A673 (cell line): ENCODE data around the gene GLMP. TPM values are rescaled to one million over a fixed set of nuclear protein-coding genes. Genes with fewer than 3 reads are reported as not detected.

Experiments used
- BruUV-seq: library from RNA; stranded (reverse); fragments of 400-500 nt; replicated peaks from 2 replicates; lab custom pipeline; 2021; lab: Mats Ljungman, UMichigan
- CTCF ChIA-PET: fragments of 300-600 bp; sonication (Branson Sonifier 250); formaldehyde crosslinking; loops from one replicate; lab custom pipeline; 2022; ENCODE audit warnings: antibody characterized with exemption; lab: Charles Lee
- POLR2A ChIA-PET: fragments of 300-600 bp; sonication (Branson Sonifier 250); formaldehyde crosslinking; loops from one replicate; lab custom pipeline; 2022; ENCODE audit warnings: antibody characterized with exemption; ENCODE audit not compliant: low non-redundant PET; lab: Charles Lee
- DNase-seq: peaks from one replicate; pipeline ENCODE4 v3.0.0-alpha.2; 2015; ENCODE audit warnings: low spot score
- H3K27ac ChIP-seq: fragments of 200-600 bp; sonication (generic); 2 replicates; pipeline ENCODE4 v1.5.1; 2016; ENCODE audit warnings: mixed run types, low read depth, mild to moderate bottlenecking, mixed read lengths, antibody characterized with exemption, low read length; ENCODE audit not compliant: poor library complexity, severe bottlenecking
- H3K27me3 ChIP-seq: fragments of 200-600 bp; sonication (generic); replicated peaks from 2 replicates; pipeline ENCODE4 v1.6.1; 2017; ENCODE audit warnings: mixed run types, low read depth, mild to moderate bottlenecking, mixed read lengths, antibody characterized with exemption, low read length; ENCODE audit not compliant: insufficient read depth, poor library complexity
- H3K36me3 ChIP-seq: fragments of 200-600 bp; sonication (generic); 2 replicates; pipeline ENCODE4 v1.6.1; 2016; ENCODE audit warnings: mixed run types, mild to moderate bottlenecking, mixed read lengths, antibody characterized with exemption, low read length; ENCODE audit not compliant: insufficient read depth, poor library complexity, severe bottlenecking
- H3K4me1 ChIP-seq: fragments of 200-600 bp; sonication (generic); 2 replicates; pipeline ENCODE4 v1.6.1; 2017; ENCODE audit warnings: mixed run types, mild to moderate bottlenecking, mixed read lengths, antibody characterized with exemption, low read length; ENCODE audit not compliant: insufficient read depth, poor library complexity, severe bottlenecking
- H3K4me3 ChIP-seq: fragments of 200-600 bp; sonication (generic); 2 replicates; pipeline ENCODE4 v1.5.1; 2016; ENCODE audit warnings: low read depth, mixed run types, mild to moderate bottlenecking, mixed read lengths, low read length; ENCODE audit not compliant: poor library complexity, severe bottlenecking
- H3K9me3 ChIP-seq: fragments of 200-600 bp; sonication (generic); 2 replicates; pipeline ENCODE4 v1.6.1; 2016; ENCODE audit warnings: mixed run types, low read depth, mild to moderate bottlenecking, mixed read lengths, antibody characterized with exemption, low read length; ENCODE audit not compliant: poor library complexity, severe bottlenecking
- CTCF ChIP-seq: fragments of 300-800, 200-600 bp; sonication (generic); conservative IDR thresholded peaks from 2 replicates; pipeline ENCODE4 v1.5.1; 2017; ENCODE audit warnings: low read depth, mild to moderate bottlenecking, antibody characterized with exemption, low read length, moderate library complexity, mixed read lengths
- EZH2 ChIP-seq: fragments of 200-600 bp; sonication (generic); IDR thresholded peaks from 2 replicates; pipeline ENCODE4 v1.6.1; 2017; ENCODE audit warnings: borderline replicate concordance, low read depth, mild to moderate bottlenecking, mixed read lengths, antibody characterized with exemption, low read length; ENCODE audit not compliant: poor library complexity, severe bottlenecking
- intact Hi-C: fragments of 100-400 bp; cut with micrococcal nuclease; formaldehyde crosslinking; loops from one replicate; pipeline ENCODE4 v1.10.0; 2022; ENCODE audit not compliant: unreplicated experiment
- total RNA-seq: library from RNA; stranded (reverse); gene quantifications from 2 replicates; pipeline ENCODE4 v1.2.3, GENCODE V29; 2021

GLMP gene
- total RNA-seq, 1 experiment from 2014 or later, result 30.3 TPM

- TF ChIP-seq CTCF (no peak), EZH2 (no peak)
- ChIA-PET POLR2A (interaction anchor here (1.1 kb wide), 1 partner anchor 13 kb away, joined by 5 read pairs; no protein-coding TSS in a partner anchor), CTCF (interaction anchor here (0.7 to 1.0 kb wide), 2 partner anchors 20 to 100 kb away, joined by 3 to 4 read pairs; no protein-coding TSS in a partner anchor)
- Histone ChIP-seq H3K4me1 (peaks cover 6% of the 10 kb centered on the region), H3K27ac (no peak overlapping the region), H3K9me3 (no peaks in the 10 kb centered on the region), H3K36me3 (peaks cover 10% of the 10 kb centered on the region), H3K4me3 (peak overlapping the region; percentile 19), H3K27me3 (no peaks in the 10 kb centered on the region)
- no TSS peak for BruUV-seq
- intact Hi-C loops, result no loop called here
- DNase-seq, result no peak
These were observed 49.8 kb downstream of the GLMP start for GRCh38 chr1:156245451-156246232.

DNA sequence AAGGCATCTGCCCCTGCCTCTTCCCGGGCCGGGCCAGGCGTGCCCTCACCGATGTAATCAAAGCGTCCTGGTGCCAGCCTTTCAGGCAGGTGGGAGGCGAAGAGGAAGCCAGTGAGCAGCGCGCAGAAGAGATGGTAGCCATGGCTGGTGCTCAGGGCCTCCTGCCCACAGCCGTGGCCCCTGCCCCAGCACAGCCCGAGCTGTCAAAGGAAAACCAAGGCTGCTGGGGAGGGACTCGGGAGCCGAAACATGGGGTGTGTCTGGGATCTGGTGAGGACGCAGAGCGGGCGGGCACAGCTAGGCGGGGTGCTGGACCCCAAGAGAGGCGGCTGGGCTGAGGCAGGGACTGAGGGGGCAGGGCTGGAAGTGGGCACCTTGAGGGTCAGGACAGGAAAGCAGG lies 50.8 kb downstream of the GLMP start:
- no peak overlapping the region for H3K4me3 ChIP-seq
- H3K36me3 ChIP-seq, result peaks cover 1% of the 10 kb centered on the region
- H3K9me3 ChIP-seq, result no peaks in the 10 kb centered on the region
- no peak for DNase-seq
- ChIA-PET POLR2A (interaction anchor here (1.1 kb wide), 1 partner anchor 13 kb away, joined by 5 read pairs; no protein-coding TSS in a partner anchor), CTCF (no interaction called here)
- no TSS peak for BruUV-seq
- intact Hi-C loops, result no loop called here
- no peak for TF ChIP-seq CTCF
- no peak for TF ChIP-seq EZH2
- peaks cover 6% of the 10 kb centered on the region for H3K4me1 ChIP-seq
- H3K27ac ChIP-seq, result no peak overlapping the region
- H3K27me3 ChIP-seq, result no peaks in the 10 kb centered on the region

- ChIA-PET POLR2A (no interaction called here), CTCF (no interaction called here)
- intact Hi-C loops, result no loop called here
- no peak overlapping the region for H3K27ac ChIP-seq
- no TSS peak for BruUV-seq
- DNase-seq, result no peak
- no peaks in the 10 kb centered on the region for H3K27me3 ChIP-seq
- TF ChIP-seq CTCF (no peak), EZH2 (no peak)
- peaks cover 6% of the 10 kb centered on the region for H3K4me1 ChIP-seq
- H3K36me3 ChIP-seq, result no peaks in the 10 kb centered on the region
- H3K9me3 ChIP-seq, result no peaks in the 10 kb centered on the region
- H3K4me3 ChIP-seq, result no peak overlapping the region
These were observed 51.4 kb downstream of the GLMP start for GRCh38 chr1:156244126-156244525.
